Choroid plexus epithelial cell (primary cell): ENCODE measurements around the gene TMOD2.
A peak's percentile ranks its signal among the peaks of the same experiment; 100 is the strongest.

Experiments
- DNase-seq: peaks from one replicate; pipeline ENCODE4 v3.0.0-alpha.2; 2010; ENCODE audit warnings: low read depth
- H3K4me3 ChIP-seq: 2 replicates; pipeline ENCODE4 v1.5.1; 2011; ENCODE audit warnings: low read depth, mild to moderate bottlenecking, control low read depth, low read length, moderate library complexity
- CTCF ChIP-seq: conservative IDR thresholded peaks from 2 replicates; pipeline ENCODE4 v1.5.1; 2011; ENCODE audit warnings: low read depth, mild to moderate bottlenecking, control low read depth, inconsistent platforms, low read length, moderate library complexity

TMOD2 gene

DNA sequence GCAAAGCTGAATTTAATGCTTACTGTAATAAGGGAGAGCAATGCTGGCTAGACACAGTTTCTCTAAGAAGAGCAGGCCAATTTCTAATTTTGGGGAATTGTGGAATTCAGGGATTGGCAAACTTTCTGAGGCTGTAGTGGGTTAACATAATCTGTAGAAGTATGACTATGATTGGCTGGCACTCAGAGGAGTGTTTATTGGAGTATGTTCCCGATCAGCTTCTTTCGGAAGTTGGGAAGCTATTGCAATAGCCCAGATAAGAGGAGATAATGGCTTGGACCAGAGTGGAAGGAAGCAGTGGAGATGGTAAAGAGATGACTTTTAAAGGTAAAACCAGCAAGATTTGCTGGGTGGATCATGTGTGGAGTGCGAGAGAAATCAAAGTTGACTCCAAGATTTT is 97.4 kb downstream of the TMOD2 start:
- H3K4me3 ChIP-seq, result no peak overlapping the region
- no peak for DNase-seq
- no peak for TF ChIP-seq CTCF

DNA sequence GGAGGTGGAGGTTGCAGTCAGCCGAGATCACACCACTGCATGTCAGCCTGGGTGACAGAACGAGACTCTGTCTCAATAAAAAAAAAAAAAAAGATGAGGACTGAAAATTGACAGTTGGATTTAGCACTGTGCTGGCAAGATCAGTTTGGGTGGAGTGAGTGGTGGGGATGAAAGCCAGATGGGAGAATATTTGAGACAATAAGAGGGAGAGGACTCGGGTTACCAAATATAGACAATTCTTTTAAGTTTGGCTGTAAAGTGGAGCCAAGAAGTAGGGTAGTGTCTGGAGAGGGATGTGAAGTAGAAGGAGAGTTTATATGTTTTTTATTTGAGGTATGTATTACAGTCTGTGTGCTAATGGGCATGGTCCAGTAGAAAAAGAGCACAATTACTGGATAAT is 98.5 kb downstream of the TMOD2 start:
- H3K4me3 ChIP-seq, result no peak overlapping the region
- DNase-seq, result no peak
- TF ChIP-seq CTCF, result no peak

DNA sequence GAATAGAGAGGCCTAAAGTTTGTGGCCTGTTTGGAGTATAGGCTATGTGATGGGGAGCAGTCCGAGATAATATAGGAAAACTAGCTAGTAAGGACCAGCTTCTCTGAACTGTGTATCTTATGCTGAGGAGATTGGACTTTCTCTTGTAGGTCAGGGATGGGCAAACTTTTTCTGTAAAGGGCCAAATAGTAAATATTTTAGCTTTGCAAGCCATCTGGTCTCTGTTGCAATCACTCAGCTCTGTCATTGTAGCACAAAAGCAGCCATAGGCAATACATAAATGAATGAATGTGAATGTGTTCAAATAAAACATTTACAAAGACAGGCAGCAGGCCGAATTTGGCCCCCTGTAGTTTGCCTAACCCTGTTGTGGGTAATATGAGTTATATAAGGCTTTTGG is 102.6 kb downstream of the TMOD2 start:
- H3K4me3 ChIP-seq, result no peak overlapping the region
- TF ChIP-seq CTCF, result no peak
- peak; percentile 46 for DNase-seq

DNA sequence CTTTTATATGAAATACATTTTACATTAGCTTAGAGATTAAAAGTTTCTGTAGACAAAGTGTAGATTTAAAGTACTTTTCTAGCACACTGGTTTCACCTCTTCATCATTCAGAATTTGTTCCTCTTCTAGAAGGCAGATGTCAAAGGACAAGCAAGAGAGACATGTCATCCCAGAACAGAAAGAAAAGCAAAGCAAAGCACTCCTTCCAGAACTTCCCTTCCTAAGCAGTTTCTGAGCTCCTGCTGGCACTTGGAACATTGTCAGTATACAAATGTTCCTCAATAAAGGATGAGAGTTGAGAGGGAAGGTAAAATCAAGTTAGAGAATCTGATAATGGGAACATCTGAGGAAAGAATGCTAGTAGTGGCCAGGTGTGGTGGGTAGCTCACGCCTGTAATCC is 104.2 kb downstream of the TMOD2 start:
- no peak overlapping the region for H3K4me3 ChIP-seq
- DNase-seq, result no peak
- no peak for TF ChIP-seq CTCF

GRCh38 chr15:51856714-51857380 is 105.5 kb downstream of the TMOD2 start:
- no peak for DNase-seq
- no peak for TF ChIP-seq CTCF
- H3K4me3 ChIP-seq, result no peak overlapping the region

GRCh38 chr15:51861557-51862359 is 110.4 kb downstream of the TMOD2 start:
- no peak for DNase-seq
- no peak for TF ChIP-seq CTCF
- H3K4me3 ChIP-seq, result no peak overlapping the region

GRCh38 chr15:51863131-51863530 is 111.7 kb downstream of the TMOD2 start:
- TF ChIP-seq CTCF, result no peak
- no peak overlapping the region for H3K4me3 ChIP-seq
- DNase-seq, result no peak
